Muscle layer of duodenum (tissue), 2 donors: ENCODE measurements around the gene PHYHD1.
"Not testable (repeated sequence)": the region's sequence is repeated elsewhere in the genome, so short reads cannot be mapped to it uniquely, and the experiment has no call there.

Source experiments
- H3K27ac ChIP-seq: one replicate; pipeline ENCODE4 v1.7.0; 2013; ENCODE audit warnings: mild to moderate bottlenecking, low read length
- H3K27me3 ChIP-seq: one replicate; pipeline ENCODE4 v1.7.0; 2013; ENCODE audit warnings: low read depth, mild to moderate bottlenecking, control low read depth, low read length
- H3K36me3 ChIP-seq, 2 donors: one replicate each; pipeline ENCODE4 v1.7.0; 2013; ENCODE audit warnings: low read length in 2 of 2, control low read depth in 1 of 2, mild to moderate bottlenecking in 1 of 2; ENCODE audit not compliant: insufficient read depth in 2 of 2, control insufficient read depth in 1 of 2
- H3K4me1 ChIP-seq, 2 donors: one replicate each; pipeline ENCODE4 v1.7.0; 2013; ENCODE audit warnings: low read length in 2 of 2, mild to moderate bottlenecking in 2 of 2, control low read depth in 1 of 2, moderate library complexity in 1 of 2; ENCODE audit not compliant: insufficient read depth in 2 of 2, control insufficient read depth in 1 of 2
- H3K4me3 ChIP-seq, 2 donors: one replicate each; pipeline ENCODE4 v1.7.0; 2013; ENCODE audit warnings: low read length in 2 of 2, low read depth in 1 of 2, mild to moderate bottlenecking in 1 of 2
- H3K9me3 ChIP-seq, 2 donors: one replicate each; pipeline ENCODE4 v1.7.0; 2013; ENCODE audit warnings: low read length in 2 of 2, control low read depth in 1 of 2, mild to moderate bottlenecking in 1 of 2; ENCODE audit not compliant: control insufficient read depth in 1 of 2
- donor health status: healthy.

The PHYHD1 gene

DNA sequence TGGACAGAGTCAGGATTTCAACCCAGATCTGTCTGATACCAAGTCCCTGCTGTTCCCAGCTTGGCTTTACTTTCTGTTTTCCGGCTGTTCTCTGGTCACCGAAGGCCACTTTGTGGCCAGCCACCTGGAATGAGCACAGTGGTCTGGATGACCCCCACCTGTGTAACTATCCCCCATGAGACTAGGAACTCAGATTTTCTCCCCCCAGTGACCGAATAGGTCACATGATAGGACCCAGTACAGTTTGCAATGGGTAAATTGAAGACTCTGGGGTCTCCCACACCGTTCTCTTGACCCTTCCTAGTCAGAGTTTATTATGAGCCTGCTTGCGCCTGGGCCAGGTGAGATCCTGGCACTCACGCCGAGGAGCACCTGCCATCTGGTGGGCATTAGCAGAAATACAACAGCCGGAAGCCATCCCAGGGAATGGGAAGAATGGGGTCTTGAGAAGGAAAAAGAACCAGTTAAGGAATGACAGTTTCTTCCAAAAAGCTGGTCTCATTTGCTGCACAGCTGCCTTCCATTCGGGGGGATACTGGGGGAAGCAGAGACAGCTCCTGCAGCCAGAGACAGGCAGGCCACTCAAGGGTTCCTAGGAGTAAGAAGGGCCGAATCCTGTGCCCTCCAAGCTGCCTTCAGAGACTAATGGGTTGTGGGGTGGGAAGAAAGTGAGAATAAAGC lies 7.1 kb downstream of the PHYHD1 start:
- no peak overlapping the region for H3K27ac ChIP-seq

GRCh38 chr9:128928624-128929023 lies 7.8 kb downstream of the PHYHD1 start:
- H3K4me3 ChIP-seq, result no peak overlapping the region
- H3K9me3 ChIP-seq, result no peaks in the 10 kb centered on the region
- H3K4me1 ChIP-seq, result peaks cover 0 to 3% of the 10 kb centered on the region in 2 donors
- no peaks in the 10 kb centered on the region for H3K36me3 ChIP-seq
- H3K27ac ChIP-seq, result no peak overlapping the region
- H3K27me3 ChIP-seq, result no peaks in the 10 kb centered on the region

More for the DNA sequence above, 7.1 kb downstream of the PHYHD1 start:
- no peak overlapping the region for H3K4me3 ChIP-seq
- no peaks in the 10 kb centered on the region for H3K36me3 ChIP-seq
- H3K27me3 ChIP-seq, result no peaks in the 10 kb centered on the region
- peaks cover 0 to 8% of the 10 kb centered on the region in 2 donors for H3K4me1 ChIP-seq
- no peaks in the 10 kb centered on the region for H3K9me3 ChIP-seq

GRCh38 chr9:128929560-128929959 lies 8.8 kb downstream of the PHYHD1 start:
- Histone ChIP-seq H3K36me3 (no peaks in the 10 kb centered on the region), H3K27me3 (no peaks in the 10 kb centered on the region), H3K9me3 (no peaks in the 10 kb centered on the region), H3K27ac (no peak overlapping the region), H3K4me1 (peaks cover 0 to 3% of the 10 kb centered on the region in 2 donors), H3K4me3 (no peak overlapping the region)

DNA sequence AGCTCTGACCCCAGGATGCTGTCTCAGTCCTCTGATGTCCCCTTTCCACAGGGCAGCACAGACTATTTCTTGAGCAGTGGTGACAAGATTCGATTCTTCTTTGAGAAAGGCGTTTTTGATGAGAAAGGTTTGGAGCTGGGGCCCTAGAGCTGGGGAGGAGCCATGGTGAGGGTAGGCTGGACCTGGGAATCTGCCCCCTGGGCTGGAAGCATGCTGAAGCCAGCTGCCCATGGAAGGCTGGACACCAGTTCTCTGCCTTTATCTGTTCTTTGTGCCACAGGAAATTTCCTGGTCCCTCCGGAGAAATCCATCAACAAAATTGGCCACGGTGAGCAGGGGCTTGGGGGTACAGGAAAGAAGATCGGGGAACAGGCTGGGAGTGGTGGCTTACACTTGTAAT lies 12.9 kb downstream of the PHYHD1 start:
- Histone ChIP-seq H3K9me3 (no peaks in the 10 kb centered on the region), H3K4me1 (no peaks in the 10 kb centered on the region), H3K27me3 (no peaks in the 10 kb centered on the region), H3K36me3 (no peaks in the 10 kb centered on the region), H3K4me3 (no peak overlapping the region), H3K27ac (no peak overlapping the region)

DNA sequence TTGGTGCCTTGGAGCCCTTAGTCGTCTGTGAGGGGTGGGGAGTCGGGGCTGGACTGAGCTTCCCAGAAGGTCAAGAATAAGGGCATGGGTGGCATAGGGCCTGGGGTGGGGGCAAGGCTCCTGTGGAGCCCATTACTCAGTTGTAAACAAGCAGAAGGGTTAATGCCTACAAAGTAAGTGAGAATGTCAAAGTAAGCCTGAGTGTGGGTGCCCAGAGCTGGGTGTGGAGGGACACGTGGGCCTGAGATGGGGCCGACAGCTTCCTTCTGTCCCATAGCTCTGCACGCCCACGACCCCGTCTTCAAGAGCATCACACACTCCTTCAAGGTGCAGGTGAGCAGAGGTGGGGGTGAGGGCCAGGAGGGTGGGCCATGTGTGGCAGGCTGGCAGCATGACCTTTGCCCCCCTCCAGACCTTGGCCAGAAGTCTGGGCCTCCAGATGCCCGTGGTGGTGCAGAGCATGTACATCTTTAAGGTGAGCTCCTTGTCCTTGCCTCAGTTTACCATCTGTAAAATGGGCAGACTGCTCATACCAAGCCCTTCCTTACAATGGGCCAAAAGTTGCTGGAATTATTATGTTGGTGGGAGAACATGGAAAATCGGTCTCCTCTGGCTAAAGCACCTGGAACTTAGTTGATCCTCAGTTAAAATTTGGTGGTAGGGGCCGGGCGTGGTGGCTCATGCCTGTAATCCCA lies 15.5 kb downstream of the PHYHD1 start:
- Histone ChIP-seq H3K9me3 (no peaks in the 10 kb centered on the region), H3K4me1 (peaks cover 4 to 8% of the 10 kb centered on the region in 2 donors), H3K27me3 (no peaks in the 10 kb centered on the region), H3K27ac (no peak overlapping the region), H3K4me3 (no peak overlapping the region), H3K36me3 (no peaks in the 10 kb centered on the region)

- no peaks in the 10 kb centered on the region for H3K36me3 ChIP-seq
- no peak overlapping the region for H3K4me3 ChIP-seq
- H3K9me3 ChIP-seq, result no peaks in the 10 kb centered on the region
- peaks cover 4 to 11% of the 10 kb centered on the region in 2 donors for H3K4me1 ChIP-seq
- H3K27me3 ChIP-seq, result no peaks in the 10 kb centered on the region
- no peak overlapping the region for H3K27ac ChIP-seq
These were observed 16.8 kb downstream of the PHYHD1 start for GRCh38 chr9:128937310-128938165.

GRCh38 chr9:128940271-128940921 lies 19.6 kb downstream of the PHYHD1 start:
- H3K4me3 ChIP-seq, result no peak overlapping the region
- H3K36me3 ChIP-seq, result peaks cover 5 to 6% of the 10 kb centered on the region in 2 donors
- peaks cover 4 to 12% of the 10 kb centered on the region in 2 donors for H3K4me1 ChIP-seq
- H3K9me3 ChIP-seq, result no peaks in the 10 kb centered on the region
- H3K27me3 ChIP-seq, result no peaks in the 10 kb centered on the region
- no peak overlapping the region for H3K27ac ChIP-seq

DNA sequence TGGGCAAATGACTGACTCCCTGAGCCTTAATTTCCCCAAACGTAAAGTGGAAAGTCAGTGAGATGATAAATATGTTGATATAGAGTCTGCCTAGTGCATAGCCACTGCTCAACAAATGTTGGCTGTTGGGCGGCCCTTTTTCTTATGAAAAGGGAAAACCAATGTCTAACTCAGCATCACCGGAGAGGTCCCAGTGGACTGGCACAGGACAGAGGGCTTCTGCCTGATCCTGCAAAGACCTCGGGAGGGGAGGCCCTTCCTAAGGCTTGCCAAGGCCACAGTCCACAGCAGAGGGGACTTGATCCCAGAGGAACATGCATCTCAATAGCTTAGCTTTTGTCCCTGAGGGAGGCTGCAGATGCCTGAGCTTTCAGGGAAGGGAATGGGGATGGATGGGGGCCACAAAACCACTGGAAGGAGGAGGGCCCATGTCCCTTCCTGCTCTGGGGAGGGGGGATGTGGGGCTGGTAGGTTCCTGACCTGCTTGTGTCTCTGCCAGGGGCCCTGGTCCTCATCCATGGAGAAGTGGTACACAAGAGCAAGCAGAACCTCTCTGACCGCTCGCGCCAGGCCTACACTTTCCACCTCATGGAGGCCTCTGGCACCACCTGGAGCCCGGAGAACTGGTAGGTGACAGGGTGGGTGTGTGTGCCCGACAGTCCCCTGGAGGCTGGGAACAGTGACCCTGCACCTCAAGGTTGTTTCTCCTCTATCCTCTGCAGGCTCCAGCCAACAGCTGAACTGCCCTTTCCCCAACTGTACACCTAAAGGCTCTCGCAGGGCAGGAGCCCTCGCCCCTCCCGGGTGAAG lies 20.4 kb downstream of the PHYHD1 start:
- Histone ChIP-seq H3K9me3 (no peaks in the 10 kb centered on the region), H3K4me1 (peaks cover 4 to 19% of the 10 kb centered on the region in 2 donors), H3K27me3 (no peaks in the 10 kb centered on the region), H3K4me3 (no peak overlapping the region), H3K27ac (no peak overlapping the region), H3K36me3 (peaks cover 8 to 13% of the 10 kb centered on the region in 2 donors)

DNA sequence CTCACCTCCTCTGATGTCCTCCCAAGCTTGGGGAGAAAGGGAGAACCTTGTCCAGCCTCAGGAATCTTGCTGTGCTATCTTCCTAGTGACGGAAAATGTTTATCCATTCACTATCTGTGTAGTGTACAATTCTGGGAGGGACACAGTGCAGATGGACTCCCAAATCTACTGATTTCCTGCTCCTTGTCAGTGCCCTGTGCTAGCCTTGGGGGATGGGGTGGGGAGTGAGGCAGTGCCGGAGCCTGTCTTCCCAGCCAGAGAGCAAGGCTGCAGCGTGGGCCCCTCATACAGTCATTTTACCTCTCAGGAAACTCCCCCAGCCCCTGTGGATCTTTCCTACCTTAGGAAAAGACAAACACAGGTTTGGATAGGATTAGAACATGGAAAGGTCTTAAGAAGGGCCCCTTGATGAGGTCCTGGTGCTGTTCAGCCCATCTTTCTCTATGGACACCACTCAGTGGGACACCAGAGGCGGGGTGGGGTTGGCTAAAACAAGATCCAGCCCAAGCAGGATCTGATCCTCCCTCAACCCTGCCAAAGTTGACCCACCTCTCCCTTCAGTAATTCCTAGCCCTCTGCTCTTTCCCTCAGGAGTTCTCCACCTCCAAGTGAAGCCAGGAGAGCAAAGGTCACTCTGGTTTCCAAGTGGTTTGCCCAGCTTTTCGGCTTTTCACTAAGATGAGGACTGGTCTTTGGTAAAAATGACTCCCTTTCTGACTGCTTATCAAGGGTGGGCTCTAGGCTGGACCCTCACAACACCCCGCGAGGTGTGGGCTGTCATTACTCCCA lies 23.2 kb downstream of the PHYHD1 start:
- peaks cover 10 to 28% of the 10 kb centered on the region in 2 donors for H3K4me1 ChIP-seq
- no peak overlapping the region for H3K27ac ChIP-seq
- H3K27me3 ChIP-seq, result no peaks in the 10 kb centered on the region
- no peaks in the 10 kb centered on the region for H3K9me3 ChIP-seq
- H3K36me3 ChIP-seq, result peaks cover 8 to 13% of the 10 kb centered on the region in 2 donors
- no peak overlapping the region for H3K4me3 ChIP-seq

GRCh38 chr9:128944966-128945365 lies 24.2 kb downstream of the PHYHD1 start:
- H3K36me3 ChIP-seq, result peaks cover 8 to 13% of the 10 kb centered on the region in 2 donors
- peaks cover 10 to 28% of the 10 kb centered on the region in 2 donors for H3K4me1 ChIP-seq
- not testable (repeated sequence) for H3K9me3 ChIP-seq, H3K27ac ChIP-seq, H3K4me3 ChIP-seq, H3K27me3 ChIP-seq
